A549 (cell line): ENCODE data around the gene METTL5.

Experiments used
- CTCF ChIP-seq: fragments of >200 bp; sonication (Bioruptor Twin); formaldehyde crosslinking; IDR thresholded peaks from 3 replicates; pipeline ENCODE4 v1.5.1; 2016
- ESRRA ChIP-seq: fragments of 150-350 bp; IDR thresholded peaks from 2 replicates; pipeline ENCODE4 v1.6.1; 2014; ENCODE audit warnings: mild to moderate bottlenecking, low read length, borderline replicate concordance
- HOXA7 ChIP-seq: fragments of 250-450 bp; sonication (Bioruptor Pico); IDR thresholded peaks from 2 replicates; pipeline ENCODE4 v1.5.0; 2020; ENCODE audit warnings: mild to moderate bottlenecking, moderate library complexity
- JUNB ChIP-seq: fragments of >200 bp; sonication (Bioruptor Twin); formaldehyde crosslinking; IDR thresholded peaks from 2 replicates; pipeline ENCODE4 v1.6.1; 2016
- SMC3 ChIP-seq: fragments of >200 bp; sonication (Bioruptor Twin); formaldehyde crosslinking; IDR thresholded peaks from 3 replicates; pipeline ENCODE4 v1.6.1; 2018; ENCODE audit warnings: inconsistent platforms

- TF ChIP-seq CTCF (no peak), SMC3 (no peak), JUNB (no peak), ESRRA (no peak), HOXA7 (CRISPR knock-in tag) (no peak)
Measured at GRCh38 chr2:169834401-169834800, 9.7 kb upstream of the METTL5 start.
